Activated T-cell treated with anti-CD3 and anti-CD28 coated beads for 48 hours (primary cell): Measurements from ENCODE around the gene EEPD1.

Experiments used
- DNase-seq: peaks from one replicate; pipeline ENCODE4 v3.0.0-alpha.2; 2020; ENCODE audit warnings: low read depth

EEPD1 gene

GRCh38 chr7:36281945-36282717 lies 129.1 kb downstream of the EEPD1 start:
- no peak for DNase-seq

GRCh38 chr7:36283181-36283580 lies 130.1 kb downstream of the EEPD1 start:
- DNase-seq: no peak

- no peak for DNase-seq
Observed at GRCh38 chr7:36283711-36284130, 130.7 kb downstream of the EEPD1 start.

GRCh38 chr7:36284456-36285090 lies 131.5 kb downstream of the EEPD1 start:
- DNase-seq: no peak

GRCh38 chr7:36285276-36285675 lies 132.2 kb downstream of the EEPD1 start:
- no peak for DNase-seq

GRCh38 chr7:36286226-36286625 lies 133.2 kb downstream of the EEPD1 start:
- peak; percentile 20 for DNase-seq

GRCh38 chr7:36286688-36287087 lies 133.6 kb downstream of the EEPD1 start:
- DNase-seq: no peak

- peak; percentile 37 for DNase-seq
Observed at GRCh38 chr7:36287371-36288241, 134.6 kb downstream of the EEPD1 start.

GRCh38 chr7:36288501-36288900 lies 135.4 kb downstream of the EEPD1 start:
- DNase-seq: no peak

- DNase-seq: no peak
Observed at GRCh38 chr7:36289833-36290661, 137.0 kb downstream of the EEPD1 start.

GRCh38 chr7:36291387-36292316 lies 138.6 kb downstream of the EEPD1 start:
- DNase-seq: peak; percentile 62

GRCh38 chr7:36295090-36295489 lies 142.0 kb downstream of the EEPD1 start:
- no peak for DNase-seq

- DNase-seq: no peak
Observed at GRCh38 chr7:36296284-36296683, 143.2 kb downstream of the EEPD1 start.

- DNase-seq: no peak
Observed at GRCh38 chr7:36297364-36298009, 144.4 kb downstream of the EEPD1 start.

GRCh38 chr7:36298106-36298505 lies 145.1 kb downstream of the EEPD1 start:
- DNase-seq: no peak

GRCh38 chr7:36299223-36299774 lies 146.2 kb downstream of the EEPD1 start:
- DNase-seq: no peak

GRCh38 chr7:36299823-36300341 lies 146.8 kb downstream of the EEPD1 start:
- no peak for DNase-seq

GRCh38 chr7:36300696-36301350 lies 147.8 kb downstream of the EEPD1 start:
- DNase-seq: no peak
